Body of pancreas (tissue), 4 donors: ENCODE results near the gene GMEB2. TPM values are rescaled to one million over a fixed set of nuclear protein-coding genes. Genes with fewer than 3 reads are reported as not detected.

Experiments
- ATAC-seq: fragments of 150-250 bp; one replicate; pipeline ENCODE4 v1.9.1; 2016
- DNase-seq, 4 donors: peaks; one replicate each; pipeline ENCODE4 v3.0.0-alpha.2; 2019
- H3K27ac ChIP-seq, 4 donors: fragments of 200-600 bp; sonication (generic); 1 replicate in 3 of 4; 2 replicates in 1 of 4; pipeline versions ENCODE4 v1.5.1 to v1.6.1; 2016 to 2019; ENCODE audit warnings: mild to moderate bottlenecking in 1 of 4, mixed read lengths in 1 of 4, moderate library complexity in 1 of 4
- H3K27me3 ChIP-seq, 2 donors: fragments of 200-600 bp; sonication (generic); one replicate each; pipeline ENCODE4 v1.6.0; 2016; ENCODE audit warnings: mild to moderate bottlenecking in 1 of 2
- H3K36me3 ChIP-seq, 2 donors: fragments of 200-600 bp; sonication (generic); replicated peaks in 1 of 2; 2 replicates each; pipeline ENCODE4 v1.5.1; 2016; ENCODE audit warnings: low read depth in 2 of 2; ENCODE audit not compliant: insufficient read depth in 1 of 2
- H3K4me1 ChIP-seq: fragments of 200-600 bp; sonication (generic); one replicate; pipeline ENCODE4 v1.6.0; 2016
- H3K4me3 ChIP-seq, 2 donors: fragments of 200-600 bp; sonication (generic); 1 replicate in 1 of 2; 2 replicates in 1 of 2; pipeline ENCODE4 v1.5.1; 2016 to 2019
- H3K9me3 ChIP-seq, 3 donors: fragments of 200-600 bp; sonication (generic); 1 replicate in 2 of 3; 2 replicates in 1 of 3; pipeline ENCODE4 v1.5.1; 2016
- POLR2A ChIP-seq, 3 donors: fragments of 450-650 bp; IDR thresholded peaks; one replicate each; pipeline ENCODE4 v1.6.1; 2016; ENCODE audit warnings: antibody characterized with exemption in 3 of 3, mild to moderate bottlenecking in 2 of 3
- WGBS, 2 donors: methylation state at CpG; one replicate each; pipeline ENCODE4 v1.1.5; 2017; 5-methylcytosine and 5-hydroxymethylcytosine counted together
- intact Hi-C: fragments of 100-400 bp; cut with DNase I; formaldehyde crosslinking; loops from one replicate; pipeline ENCODE4 v1.15.1; 2023
- total RNA-seq, 2 donors: library from RNA; depleted of rRNA; stranded (reverse); fragments of >200 nt; gene quantifications; one replicate each; pipeline ENCODE4 v1.1.0, GENCODE V29; 2016
- TF ChIP-seq, protein P1 (sequence below), 7 experiments: fragments of 450-650 bp in 4 of 7; fragments of 200-600 bp in 3 of 7; sonication (generic) in 3 of 7; IDR thresholded peaks; one replicate each; pipeline ENCODE4 v1.5.1; 2016 to 2019; ENCODE audit warnings: antibody characterized with exemption in 7 of 7

GMEB2 gene
- total RNA-seq, 2 donors from 2014 or later, result 8.9 to 9.9 TPM

DNA sequence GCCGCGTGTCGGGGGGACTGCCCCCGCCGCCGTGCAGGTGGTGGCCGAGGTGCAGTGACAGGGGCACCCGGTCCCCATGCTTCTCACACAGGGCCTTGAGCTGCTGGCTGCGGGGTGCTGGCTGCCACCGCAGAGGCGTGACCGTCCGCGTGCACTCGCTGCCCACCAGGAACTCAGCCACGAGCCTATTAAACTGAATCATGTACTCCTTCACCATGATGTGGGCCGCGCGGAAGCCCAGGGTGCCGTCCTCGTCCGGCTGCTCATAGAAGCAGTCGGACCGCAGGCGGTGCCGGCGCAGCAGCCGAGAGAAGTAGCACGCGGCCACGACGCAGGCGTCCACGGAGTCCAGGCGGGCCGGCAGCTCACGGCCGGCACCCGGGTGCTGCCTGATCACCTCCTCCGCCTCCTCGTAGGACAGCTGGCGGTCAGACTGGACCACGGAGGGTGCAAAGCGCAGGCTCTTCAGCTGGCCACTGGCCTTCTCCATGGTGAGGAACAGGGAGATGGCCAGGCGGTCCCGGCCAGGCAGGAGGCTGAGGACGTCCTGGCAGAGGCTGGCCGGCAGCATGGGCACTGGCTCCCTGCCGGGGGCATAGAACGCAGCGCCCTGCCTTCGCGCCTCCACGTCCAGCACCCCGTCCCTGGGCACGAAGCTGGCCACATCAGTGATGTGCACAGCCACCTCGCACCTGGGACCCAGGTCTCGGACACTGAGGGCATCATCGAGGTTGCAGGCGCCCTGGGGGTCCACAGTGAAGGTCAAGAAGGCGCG lies 62.7 kb downstream of the GMEB2 start:
- intact Hi-C loops, result no loop called here
- no peaks in the 10 kb centered on the region for H3K27me3 ChIP-seq
- H3K4me3 ChIP-seq, result no peak overlapping the region
- H3K36me3 ChIP-seq, result peaks cover 0 to 2% of the 10 kb centered on the region in 2 donors
- 96 to 98% methylated on average over 25 to 46 of the region's 62 CpGs for WGBS, 2 donors
- H3K9me3 ChIP-seq, result no peaks in the 10 kb centered on the region
- TF ChIP-seq POLR2A (IDR thresholded peaks at IDR 0.05), result no peak
- TF ChIP-seq, protein P1, sequence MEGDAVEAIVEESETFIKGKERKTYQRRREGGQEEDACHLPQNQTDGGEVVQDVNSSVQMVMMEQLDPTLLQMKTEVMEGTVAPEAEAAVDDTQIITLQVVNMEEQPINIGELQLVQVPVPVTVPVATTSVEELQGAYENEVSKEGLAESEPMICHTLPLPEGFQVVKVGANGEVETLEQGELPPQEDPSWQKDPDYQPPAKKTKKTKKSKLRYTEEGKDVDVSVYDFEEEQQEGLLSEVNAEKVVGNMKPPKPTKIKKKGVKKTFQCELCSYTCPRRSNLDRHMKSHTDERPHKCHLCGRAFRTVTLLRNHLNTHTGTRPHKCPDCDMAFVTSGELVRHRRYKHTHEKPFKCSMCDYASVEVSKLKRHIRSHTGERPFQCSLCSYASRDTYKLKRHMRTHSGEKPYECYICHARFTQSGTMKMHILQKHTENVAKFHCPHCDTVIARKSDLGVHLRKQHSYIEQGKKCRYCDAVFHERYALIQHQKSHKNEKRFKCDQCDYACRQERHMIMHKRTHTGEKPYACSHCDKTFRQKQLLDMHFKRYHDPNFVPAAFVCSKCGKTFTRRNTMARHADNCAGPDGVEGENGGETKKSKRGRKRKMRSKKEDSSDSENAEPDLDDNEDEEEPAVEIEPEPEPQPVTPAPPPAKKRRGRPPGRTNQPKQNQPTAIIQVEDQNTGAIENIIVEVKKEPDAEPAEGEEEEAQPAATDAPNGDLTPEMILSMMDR (IDR thresholded peaks at IDR 0.05), result no peak
- no peak overlapping the region for H3K27ac ChIP-seq
- DNase-seq (no peak), ATAC-seq (no peak)
- peaks cover 6% of the 10 kb centered on the region for H3K4me1 ChIP-seq

DNA sequence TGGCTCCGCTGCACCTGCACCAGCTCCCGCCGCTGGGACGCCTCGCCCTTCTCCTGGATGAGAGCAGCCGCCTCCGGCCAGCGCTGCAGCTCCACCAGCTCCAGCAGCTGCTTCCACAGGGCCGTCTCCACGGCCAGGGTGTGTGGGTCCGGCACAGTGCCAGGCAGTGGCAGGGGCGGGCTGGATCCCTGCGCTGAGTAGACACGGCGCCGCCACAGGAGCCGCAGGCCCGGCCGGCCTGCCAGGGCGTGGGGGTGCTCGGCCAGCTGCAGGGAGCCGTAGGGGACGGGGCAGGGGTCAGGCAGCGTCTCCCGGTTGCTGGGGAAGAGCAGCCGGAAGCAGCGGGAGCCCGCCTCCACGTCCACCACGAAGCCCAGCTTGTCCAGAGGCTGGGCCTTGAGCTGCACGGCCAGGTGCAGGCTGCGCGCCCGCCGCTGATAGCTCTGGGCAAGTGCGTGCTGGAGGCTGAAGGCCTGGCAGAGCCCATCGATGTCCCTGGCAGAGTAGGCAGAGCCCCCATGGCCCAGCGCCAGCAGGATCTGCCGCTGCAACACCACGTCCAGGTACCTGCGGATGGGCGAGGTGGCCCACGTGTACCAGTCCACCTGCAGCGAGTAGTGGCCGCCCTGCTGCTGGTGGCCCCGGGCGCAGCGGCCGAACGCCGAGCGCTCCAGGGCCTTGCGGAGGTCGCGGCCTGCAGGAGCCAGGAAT lies 63.5 kb downstream of the GMEB2 start:
- Histone ChIP-seq H3K36me3 (peaks cover 0 to 2% of the 10 kb centered on the region in 2 donors), H3K27me3 (no peaks in the 10 kb centered on the region), H3K27ac (no peak overlapping the region), H3K9me3 (no peaks in the 10 kb centered on the region), H3K4me1 (peaks cover 6% of the 10 kb centered on the region), H3K4me3 (no peak overlapping the region)
- WGBS, 2 donors, result 84 to 95% methylated on average over 5 to 43 of the region's 55 CpGs
- ATAC-seq, result no peak
- intact Hi-C loops, result no loop called here
- TF ChIP-seq, protein P1 (IDR thresholded peaks at IDR 0.05), result no peak
- no peak for TF ChIP-seq POLR2A (IDR thresholded peaks at IDR 0.05)
- no peak for DNase-seq

GRCh38 chr20:63562461-63563224 lies 64.3 kb downstream of the GMEB2 start:
- intact Hi-C loops, result no loop called here
- H3K9me3 ChIP-seq, result no peaks in the 10 kb centered on the region
- 80 to 92% methylated on average over 2 to 49 of the region's 54 CpGs for WGBS, 2 donors
- DNase-seq (no peak), ATAC-seq (no peak)
- no peak overlapping the region for H3K4me3 ChIP-seq
- no peak for TF ChIP-seq POLR2A (IDR thresholded peaks at IDR 0.05)
- peaks cover 6% of the 10 kb centered on the region for H3K4me1 ChIP-seq
- H3K27ac ChIP-seq, result no peak overlapping the region
- peaks cover 0 to 2% of the 10 kb centered on the region in 2 donors for H3K36me3 ChIP-seq
- H3K27me3 ChIP-seq, result no peaks in the 10 kb centered on the region

- Histone ChIP-seq H3K4me1 (peaks cover 4% of the 10 kb centered on the region), H3K9me3 (no peaks in the 10 kb centered on the region), H3K27ac (no peak overlapping the region), H3K27me3 (no peaks in the 10 kb centered on the region), H3K4me3 (no peak overlapping the region), H3K36me3 (peaks cover 0 to 2% of the 10 kb centered on the region in 2 donors)
- no peak for ATAC-seq
- intact Hi-C loops, result no loop called here
- WGBS, 2 donors, result 87 to 91% methylated on average over 9 to 21 of the region's 36 CpGs
- DNase-seq, result no peak
- TF ChIP-seq POLR2A (IDR thresholded peaks at IDR 0.05), result no peak
- TF ChIP-seq, protein P1 (IDR thresholded peaks at IDR 0.05), result no peak
Observed at GRCh38 chr20:63561624-63562396, 65.1 kb downstream of the GMEB2 start.
